CMK (cell line): ENCODE measurements around the gene KCTD14.
A peak's percentile ranks its signal among the peaks of the same experiment; 100 is the strongest.
"Not testable (repeated sequence)": the region's sequence is repeated elsewhere in the genome, so short reads cannot be mapped to it uniquely, and the experiment has no call there.

Experiments
- DNase-seq: peaks from one replicate; pipeline ENCODE4 v3.0.0-alpha.2; 2010; ENCODE audit warnings: low read depth

KCTD14 gene, protein sequence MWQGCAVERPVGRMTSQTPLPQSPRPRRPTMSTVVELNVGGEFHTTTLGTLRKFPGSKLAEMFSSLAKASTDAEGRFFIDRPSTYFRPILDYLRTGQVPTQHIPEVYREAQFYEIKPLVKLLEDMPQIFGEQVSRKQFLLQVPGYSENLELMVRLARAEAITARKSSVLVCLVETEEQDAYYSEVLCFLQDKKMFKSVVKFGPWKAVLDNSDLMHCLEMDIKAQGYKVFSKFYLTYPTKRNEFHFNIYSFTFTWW

DNA sequence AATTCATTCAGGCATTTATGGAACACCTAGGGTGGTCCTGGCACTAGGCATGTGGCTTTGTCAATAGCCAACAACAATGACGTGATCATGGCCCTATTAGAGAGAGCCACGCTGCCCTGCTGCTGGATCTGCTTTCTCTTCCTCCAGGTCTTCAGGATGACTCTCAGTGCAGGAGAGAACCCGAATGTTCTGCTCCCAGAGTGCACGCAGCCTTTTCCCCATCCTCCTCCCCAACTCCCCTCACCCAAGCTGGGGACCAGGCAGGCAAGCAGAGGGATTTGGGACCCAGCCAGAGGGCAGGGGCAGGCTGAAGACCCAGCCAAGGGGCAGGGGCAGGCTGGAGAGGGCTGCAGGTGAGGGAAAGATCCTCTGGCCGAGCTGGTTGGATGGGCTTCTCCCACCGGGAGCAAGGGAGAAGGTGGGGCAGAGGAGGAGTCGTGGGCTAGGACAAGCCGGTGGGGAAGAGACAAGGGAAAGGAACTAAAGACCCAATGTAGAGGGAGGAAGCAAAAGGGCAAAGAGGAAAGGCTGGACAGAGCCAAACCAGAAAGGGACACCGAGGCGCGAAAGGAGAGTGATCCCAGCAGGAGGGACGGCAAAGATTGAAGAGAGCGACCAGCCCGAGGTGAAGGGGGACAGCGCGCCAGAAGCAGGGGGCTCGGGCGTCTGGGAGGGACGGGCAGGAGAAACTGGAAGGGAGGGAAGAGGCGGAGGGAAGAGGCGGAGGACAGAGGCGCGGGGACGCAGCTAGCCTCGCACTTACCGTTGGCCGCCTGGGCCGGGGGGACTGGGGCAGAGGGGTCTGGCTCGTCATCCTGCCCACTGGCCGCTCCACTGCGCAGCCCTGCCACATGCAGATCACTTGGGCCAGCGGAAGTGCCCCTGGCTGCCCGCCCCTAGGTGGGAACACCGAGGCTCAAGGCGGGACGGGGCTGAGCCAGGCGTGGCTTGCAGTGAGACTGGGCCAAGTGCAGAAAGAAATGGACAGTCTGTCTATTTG, at the start of gene KCTD14:
Gene KCTD14 (minus strand): TSS at position 880 of the 1,000 bp plus-strand sequence. CDS start 27 bp downstream, at position 853.
- DNase-seq, result no peak

DNA sequence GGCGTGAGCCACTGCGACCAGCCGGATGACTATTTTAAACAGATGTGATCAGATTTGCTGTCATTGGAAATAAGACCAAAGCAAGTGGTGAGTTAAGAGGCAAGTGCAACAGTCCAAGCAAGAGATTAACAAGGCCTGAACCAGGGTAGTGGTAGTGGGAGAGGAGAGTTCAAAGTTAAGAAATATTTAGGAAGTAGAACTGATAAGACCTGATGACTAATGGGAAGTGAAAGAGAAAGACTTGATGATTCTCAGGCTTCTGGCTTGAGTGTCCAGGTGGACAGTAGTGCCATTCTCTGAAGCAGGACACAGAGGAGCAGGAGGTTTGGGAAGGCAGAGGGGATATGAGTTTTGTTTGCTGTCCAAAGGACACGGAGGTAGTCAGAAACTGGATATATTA, 49.4 kb upstream of the KCTD14 start:
- no peak for DNase-seq

DNA sequence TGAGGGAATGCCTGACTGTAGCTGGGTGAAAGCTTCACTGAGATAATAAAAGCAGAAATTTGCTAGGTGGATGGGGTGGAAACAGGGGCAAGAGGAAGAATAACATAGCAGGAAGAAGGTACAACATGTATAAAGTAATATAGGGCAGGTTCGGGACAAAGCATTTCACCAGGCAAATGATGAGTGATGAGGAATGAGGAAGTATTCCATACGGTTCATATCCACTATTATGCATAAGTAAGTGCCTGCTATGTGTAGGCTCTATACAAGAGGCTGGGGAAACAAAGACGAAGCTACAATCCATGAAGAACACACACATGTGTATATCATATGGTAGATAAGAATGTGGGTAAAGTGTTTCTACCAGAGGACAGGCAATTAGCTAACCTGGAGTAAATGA, 48.6 kb upstream of the KCTD14 start:
- no peak for DNase-seq

DNA sequence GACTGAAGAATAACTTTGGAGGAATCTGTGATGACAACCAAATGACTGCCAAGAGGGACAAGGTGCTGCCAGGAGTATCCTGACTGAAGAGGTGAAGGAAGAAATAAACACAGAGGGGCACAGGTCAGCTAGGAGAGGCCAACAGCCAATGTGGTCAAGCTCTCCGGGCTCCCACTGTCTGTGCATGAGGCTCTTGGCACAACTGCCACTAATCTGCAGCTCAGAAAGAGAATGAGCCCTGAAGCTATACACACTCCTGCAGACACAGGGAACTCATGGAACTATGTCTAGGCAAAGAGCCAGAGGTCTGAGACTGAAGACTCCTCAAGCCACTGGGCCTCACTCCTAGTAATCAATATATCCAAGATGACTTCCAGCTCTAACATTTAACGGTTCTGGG, 47.5 kb upstream of the KCTD14 start:
- no peak for DNase-seq

DNA sequence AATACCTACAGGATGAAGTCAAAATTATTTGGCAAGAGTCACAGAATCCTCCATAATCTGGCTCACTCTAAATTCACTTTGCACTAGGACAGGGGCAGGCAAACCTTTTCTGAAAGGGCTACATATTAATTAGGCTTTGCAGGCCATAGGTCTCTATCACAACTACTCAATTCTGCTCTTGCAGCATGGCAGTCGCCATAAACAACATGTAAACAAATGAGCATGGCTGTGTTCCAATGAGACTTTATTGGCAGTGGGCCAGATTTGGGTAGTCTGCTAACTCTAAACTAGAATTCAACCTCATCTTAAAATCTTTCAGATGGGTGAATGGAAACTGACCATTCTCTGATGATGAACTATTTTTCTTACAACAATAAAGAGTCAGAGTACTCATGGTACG, 46.4 kb upstream of the KCTD14 start:
- no peak for DNase-seq

DNA sequence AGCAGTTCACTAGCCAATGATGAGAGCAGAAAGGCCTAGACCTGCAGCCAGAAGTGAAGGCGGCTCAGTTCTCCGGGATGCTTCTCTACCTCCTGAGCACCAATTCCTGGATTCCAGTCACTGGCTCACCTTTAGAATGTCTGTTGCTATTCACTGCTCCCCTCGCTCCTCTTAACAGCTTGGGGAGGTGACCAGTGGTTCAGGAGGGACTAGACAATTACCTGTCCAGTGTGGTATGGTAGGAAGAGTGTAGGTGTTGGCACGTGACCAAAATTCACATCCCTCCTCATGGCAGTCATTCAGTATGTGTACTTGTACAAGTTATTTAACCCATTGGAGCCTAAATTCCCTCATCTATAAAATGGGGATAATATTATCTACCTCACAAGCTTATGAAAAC, 44.6 kb upstream of the KCTD14 start:
- no peak for DNase-seq

DNA sequence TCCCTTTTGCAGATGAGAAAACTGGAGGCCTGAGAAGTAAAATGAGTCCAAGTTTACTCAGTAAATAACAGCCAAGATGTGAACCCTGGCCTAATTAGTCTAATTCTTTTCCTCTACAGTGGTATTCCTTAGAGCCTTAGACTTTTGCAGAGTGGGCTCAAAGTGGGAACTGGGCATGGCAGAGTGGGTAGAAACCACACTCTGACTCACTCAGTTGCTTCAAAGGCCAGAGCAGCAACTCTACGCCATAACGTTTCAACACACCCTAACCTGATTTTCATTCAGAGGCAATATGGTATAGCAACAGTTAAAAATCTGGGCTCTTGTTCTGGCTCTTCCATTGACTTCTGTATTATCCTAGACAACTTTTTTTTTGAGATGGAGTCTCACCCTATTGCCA, 43.4 kb upstream of the KCTD14 start:
- no peak for DNase-seq

DNA sequence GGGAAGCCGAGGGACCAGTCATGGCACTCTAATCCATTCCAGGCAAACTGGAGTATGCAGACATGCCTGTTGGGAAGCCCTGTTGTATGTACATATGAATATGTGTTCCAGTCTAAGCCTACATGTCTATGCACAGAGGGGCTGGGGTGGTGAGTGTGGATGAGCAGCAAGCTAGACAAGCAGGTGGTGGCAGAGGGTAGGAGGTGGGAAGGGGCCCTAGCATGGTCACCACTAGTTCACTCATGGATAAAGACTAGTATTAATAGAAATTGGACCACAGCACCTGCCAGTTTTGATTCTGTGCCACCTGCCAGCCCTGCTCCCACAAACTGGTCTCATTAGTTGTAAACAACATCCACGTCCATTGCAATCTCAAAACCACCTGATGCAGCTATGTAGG, 42.1 kb upstream of the KCTD14 start:
- DNase-seq, result no peak

DNA sequence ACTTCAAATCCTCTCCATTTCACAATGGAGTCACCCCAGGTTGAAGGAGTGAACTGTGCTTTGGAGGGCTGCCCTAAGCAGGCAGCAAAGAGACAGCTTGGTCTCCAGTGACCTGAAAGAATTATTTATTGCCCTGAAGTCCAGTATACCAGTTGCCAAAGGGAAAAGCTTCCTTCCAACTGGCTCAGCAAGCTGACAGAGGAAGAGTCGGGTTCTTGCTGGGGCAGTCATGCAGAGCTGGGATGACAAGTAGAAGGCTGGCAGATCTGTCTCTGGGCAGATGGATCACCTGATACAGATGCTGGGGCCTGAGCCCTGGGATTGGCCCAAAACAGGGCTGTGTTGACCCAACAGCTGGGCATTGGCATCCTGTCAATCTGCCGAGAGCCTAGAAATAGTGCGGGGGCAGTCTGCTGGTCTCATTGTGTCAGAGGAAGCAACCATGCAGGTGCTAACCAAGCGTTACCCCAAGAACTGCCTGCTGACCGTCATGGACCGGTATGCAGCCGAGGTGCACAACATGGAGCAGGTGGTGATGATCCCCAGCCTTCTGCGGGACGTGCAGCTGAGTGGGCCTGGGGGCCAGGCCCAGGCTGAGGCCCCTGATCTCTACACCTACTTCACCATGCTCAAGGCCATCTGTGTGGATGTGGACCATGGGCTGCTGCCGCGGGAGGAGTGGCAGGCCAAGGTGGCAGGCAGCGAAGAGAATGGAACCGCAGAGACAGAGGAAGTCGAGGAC, 40.5 kb upstream of the KCTD14 start, which contains the start of gene THRSP:
Gene THRSP (plus strand): TSS at position 422 of the 742 bp plus-strand sequence. CDS start 21 bp downstream, at position 443.
- DNase-seq, result no peak

DNA sequence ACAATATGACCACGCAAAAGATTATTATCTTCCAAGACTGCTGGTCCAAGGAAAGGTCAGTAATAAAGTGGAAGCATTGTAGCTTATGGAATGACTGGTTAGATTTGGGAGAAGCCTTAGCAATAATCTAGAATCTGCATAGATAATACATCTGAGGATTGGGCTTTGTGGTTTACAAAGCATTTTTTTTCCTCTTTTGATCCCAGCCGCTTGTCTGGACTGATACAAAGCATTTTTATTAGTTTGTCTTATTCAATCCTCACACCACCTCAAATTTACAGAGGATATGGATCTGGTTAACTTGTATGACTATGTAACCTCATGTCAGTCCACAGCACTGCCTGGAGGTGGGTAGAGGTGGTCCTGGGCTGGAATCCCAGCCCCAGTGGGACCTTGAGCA, 39.6 kb upstream of the KCTD14 start:
- no peak for DNase-seq

DNA sequence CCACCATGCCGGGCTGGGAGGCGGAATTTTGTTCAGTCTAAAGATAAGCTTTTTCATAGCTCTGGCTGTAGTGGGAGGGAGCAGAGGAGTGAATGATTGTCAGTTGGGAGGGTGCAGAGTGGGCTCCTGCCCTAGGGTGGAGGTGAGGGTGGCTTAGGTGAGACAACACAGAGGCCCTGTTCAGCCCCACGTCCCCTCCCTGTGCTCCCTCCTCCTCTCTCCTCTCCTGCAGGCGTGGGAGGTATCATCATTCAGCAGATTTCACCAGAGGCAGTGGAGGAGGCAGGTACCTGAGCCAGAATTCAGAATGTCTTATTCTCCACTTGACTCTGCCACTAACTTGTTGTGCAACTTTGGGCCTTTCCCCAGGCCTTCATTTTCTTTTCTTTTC, 38.8 kb upstream of the KCTD14 start:
- DNase-seq, result no peak

DNA sequence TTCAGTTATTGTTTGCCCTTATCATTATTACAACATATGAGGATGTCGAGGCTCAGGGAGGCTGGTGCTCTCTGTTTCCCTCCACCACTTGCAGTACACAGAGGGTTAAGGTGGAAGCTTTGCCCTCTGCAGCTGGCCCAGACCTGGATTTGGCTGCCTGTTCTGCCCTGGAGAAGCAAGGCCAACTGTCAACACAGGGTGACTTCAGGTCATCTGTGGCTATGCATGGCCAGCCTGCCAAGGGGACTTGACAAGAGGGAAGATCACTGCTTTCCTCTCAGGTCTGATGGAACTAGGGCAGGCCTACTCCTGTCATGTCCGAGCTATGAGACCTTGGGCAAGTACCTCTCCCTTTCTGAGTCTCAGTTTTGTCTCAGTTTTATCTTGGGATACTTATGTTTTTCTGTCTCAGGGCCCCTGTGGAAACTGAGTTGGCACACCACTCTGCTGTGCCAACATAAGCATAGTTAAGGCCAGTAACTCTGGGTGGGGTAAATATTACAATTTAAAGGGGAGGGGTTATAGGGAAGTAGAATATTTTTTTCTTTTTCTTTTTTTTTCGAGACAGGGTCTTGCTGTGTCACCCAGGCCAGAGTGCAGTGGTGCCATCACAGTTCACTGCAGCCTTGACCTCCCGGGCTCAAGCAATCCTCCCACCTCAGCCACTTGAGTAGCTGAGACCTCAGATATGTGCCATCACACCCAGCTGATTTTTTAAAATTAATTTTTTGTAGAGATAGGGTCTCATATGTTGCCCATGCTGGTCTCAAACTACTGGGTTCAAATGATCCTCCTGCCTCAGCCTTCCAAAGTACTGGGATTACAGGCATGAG, 38.2 kb upstream of the KCTD14 start:
- no peak for DNase-seq

DNA sequence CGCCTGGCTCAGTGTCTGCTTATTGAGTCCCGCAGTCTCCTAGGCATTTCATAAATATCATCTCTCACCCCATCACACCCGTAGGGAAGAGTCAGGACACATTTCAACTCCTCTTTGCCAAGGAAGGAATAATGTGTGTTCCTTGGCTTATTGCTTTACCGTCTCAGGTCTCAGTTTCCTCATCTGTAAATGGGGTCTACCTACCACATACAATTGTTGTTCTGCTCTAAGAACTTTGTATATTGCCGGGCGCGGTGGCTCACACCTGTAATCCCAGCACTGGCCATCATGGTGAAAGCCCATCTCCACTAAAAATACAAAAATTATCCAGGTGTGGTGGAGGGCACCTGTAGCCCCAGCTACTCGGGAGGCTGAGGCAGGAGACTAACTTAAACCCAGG, 37.5 kb upstream of the KCTD14 start:
- DNase-seq, result no peak

DNA sequence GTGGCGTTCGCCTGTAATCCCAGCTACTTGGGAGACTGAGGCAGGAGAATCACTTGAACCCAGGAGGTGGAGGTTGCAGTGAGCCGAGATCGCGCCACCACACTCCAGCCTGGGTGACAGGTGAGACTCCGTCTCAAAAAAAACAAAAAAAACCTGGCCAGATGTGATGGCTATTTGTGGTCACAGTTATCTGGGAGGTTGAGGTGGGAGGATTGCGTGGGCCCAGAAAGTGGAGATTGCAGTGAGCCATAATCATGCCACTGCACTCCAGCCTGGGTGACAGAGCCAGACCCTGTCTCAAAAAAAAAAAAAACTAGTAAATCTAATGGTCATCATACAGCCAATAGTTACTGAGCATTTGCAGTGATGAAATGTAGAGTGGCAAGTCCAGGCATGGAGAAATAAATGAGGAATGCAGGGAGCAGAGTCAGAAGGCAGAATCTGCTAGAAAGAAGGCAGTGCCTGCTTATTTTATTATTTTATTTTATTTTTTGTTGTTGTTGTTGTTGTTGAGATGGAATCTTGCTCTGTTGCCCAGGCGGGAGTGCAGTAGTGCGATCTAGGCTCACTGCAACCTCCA, 36.8 kb upstream of the KCTD14 start:
- DNase-seq, result not testable (repeated sequence)

DNA sequence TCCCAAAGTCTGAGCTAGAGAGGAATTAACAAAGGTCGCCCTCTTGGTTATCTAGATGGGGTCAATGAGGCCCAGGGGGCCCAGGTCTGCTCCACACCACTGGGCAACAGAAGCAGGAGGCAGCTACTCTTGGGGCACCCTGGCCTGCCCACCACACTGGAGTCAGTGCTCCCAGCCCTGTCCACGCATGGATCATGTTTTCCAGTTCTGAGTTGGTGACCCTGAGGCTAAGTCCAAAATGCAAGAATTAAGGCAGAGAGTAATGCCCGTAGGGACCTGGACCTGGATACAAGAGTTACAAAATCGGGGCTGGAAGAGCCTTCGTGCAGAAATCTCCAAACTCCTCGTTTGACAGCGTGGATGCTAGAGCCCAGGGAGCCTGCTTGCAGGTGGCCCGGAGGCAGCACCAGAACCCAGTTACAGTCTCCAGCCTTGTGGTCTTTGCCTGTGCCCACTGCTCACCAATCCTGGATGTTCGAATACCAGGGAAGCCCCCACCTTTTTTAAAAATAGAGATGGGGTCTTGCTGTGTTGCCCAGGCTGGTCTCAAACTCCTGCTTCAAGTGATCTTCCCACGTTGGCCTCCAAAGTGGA, 34.5 kb upstream of the KCTD14 start:
- DNase-seq, result no peak

DNA sequence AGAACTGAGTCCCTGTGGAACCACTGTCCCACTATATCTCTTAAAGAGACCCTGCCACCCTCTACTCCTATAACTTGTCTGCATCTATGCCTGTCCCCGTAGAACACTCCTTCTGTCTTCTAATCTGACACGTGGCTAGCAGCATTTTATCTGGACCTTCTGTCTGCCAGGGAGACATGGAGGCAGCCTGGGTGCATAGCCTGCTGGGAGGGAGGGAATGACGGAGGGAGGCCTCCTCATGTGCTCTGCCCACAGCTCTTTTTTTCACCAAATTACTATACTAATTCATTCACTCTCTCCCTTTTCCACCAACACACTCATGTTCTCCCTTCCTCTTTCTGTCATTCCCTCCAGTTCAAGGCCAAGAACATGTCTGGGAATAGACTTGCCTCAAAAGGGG, 33.0 kb upstream of the KCTD14 start:
- DNase-seq, result no peak

DNA sequence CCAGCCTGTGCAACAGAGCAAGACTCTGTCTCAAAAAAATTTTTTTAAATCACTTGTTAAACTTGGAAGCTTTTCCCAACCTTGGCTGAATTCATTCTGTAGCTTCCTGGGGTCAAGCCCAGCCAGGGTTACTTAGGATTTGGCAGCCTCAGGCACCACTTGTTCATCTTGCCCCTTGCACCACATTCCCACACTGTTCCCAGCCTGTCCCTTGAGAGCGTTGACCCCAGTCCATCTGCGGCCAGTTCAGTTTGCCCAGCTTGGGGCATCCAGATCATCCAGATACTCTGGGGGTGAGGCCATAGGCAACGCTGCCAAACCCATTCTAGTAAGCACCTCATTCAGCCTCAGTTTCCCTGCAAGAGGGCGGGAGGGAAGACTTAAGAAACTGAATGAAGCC, 31.9 kb upstream of the KCTD14 start:
- DNase-seq, result no peak

DNA sequence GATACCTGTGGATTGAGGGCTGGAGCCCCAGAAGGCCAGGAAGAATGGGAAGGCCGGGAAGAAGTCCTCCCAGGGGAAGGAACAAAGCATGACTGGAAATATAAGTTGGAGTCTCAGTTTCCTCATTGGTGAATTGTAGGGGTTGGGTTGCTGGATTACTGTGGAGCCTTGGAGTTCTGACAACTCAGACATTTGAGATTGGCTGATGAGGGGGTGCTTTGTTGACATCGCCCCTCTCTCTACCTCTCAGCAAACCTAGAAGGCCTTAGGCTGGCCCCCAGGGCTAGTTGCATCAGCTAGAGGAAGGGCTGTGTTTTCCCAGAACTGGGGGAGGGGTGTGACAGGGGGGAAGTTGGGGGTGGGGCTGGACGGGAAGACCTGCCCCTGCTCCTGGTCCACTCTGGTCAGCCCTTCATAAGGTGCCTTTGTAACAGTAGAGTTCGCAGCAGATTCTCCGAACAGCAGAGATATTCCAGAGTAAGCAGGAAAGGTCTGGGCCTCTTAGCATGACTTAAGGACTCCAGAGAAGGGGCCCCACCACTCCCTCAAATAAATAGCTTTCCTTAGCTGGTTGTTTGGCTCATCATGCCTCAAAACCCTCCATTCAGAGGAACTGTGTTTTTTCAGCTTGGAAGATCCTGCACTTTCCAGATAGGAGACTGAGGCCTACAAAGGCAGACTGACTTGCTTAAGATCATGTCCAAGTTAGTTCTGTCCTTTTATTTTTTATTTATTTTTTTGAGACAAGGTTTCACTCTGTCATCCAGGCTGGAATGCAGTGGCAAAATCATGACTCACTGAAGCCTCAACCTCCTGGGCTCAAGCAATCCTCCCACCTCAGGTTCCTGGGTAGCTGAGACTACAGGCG, 28.1 kb upstream of the KCTD14 start:
- peak; percentile 93 for DNase-seq

DNA sequence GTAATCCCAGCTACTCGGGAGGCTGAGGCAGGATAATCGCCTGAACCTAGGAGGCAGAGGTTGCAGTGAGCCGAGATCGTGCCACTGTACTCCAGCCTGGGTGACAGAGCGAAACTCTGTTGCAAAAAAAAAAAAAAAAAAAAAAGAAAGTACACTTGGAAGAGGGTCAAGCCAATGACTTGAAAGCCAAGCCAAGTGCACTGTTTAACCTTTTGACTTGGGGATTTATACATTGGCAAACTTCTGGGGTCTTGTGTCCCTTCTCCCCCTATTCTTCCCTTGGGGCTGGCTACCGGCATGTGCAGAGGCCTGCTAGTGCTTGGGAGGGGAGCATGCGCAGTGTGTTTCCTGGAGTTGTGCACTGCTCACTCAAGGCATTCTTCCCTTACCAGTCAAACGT, 26.3 kb upstream of the KCTD14 start:
- DNase-seq, result no peak

DNA sequence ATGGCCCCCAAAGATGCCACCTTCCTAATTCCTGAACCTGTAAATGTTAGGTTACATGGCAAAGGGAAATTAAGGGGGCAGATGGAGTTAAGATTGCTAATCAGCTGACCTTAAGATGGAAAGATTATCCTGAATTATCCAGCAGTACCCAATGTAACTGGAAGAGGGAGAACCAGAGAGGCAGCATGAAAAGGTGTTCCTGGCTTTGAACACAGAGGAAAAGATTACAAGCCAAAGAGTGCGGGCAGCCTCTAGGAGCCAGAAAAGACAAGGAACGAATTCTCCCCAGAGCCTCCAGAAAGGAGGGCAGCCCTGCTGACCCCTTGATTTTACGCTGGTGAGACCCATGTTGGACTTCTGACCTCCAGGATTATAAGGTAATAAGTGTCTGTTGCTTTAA, 25.5 kb upstream of the KCTD14 start:
- no peak for DNase-seq
